Measurements from ENCODE around the gene HOXD11.

The HOXD11 gene

GRCh38 chr2:176088048-176088936 is 18.8 kb upstream of the HOXD11 start:
- no peaks in the 10 kb centered on the region for H3K9me3 ChIP-seq
- peak; percentile 57 for DNase-seq

GRCh38 chr2:176088937-176089842 is 17.9 kb upstream of the HOXD11 start:
- H3K9me3 ChIP-seq, result no peaks in the 10 kb centered on the region
- H3K27me3 ChIP-seq, result peaks cover 96% of the 10 kb centered on the region

More at GRCh38 chr2:176088048-176088936, 18.8 kb upstream of the HOXD11 start:
- TF ChIP-seq CTCF (IDR thresholded peaks at IDR 0.05; ENCODE audit: low read depth, low read length), result peak; percentile 57
- H3K4me1 ChIP-seq, result no peaks in the 10 kb centered on the region
- H3K27me3 ChIP-seq, result peaks cover 96% of the 10 kb centered on the region
- no peaks in the 10 kb centered on the region for H3K36me3 ChIP-seq
- peak overlapping the region; percentile 52 for H3K4me3 ChIP-seq (ENCODE audit: low read depth, low read length)

GRCh38 chr2:176089843-176090395 is 17.2 kb upstream of the HOXD11 start:
- no peak for TF ChIP-seq CTCF (IDR thresholded peaks at IDR 0.05; ENCODE audit: low read depth, low read length)
- Histone ChIP-seq H3K27me3 (peaks cover 98% of the 10 kb centered on the region), H3K4me3 (ENCODE audit: low read depth, low read length) (no peak overlapping the region), H3K9me3 (no peaks in the 10 kb centered on the region), H3K4me1 (peaks cover under 1% of the 10 kb centered on the region; the same call in 1 of the 2 replicates), H3K36me3 (no peaks in the 10 kb centered on the region)
- no peak for DNase-seq

More at GRCh38 chr2:176088937-176089842, 17.9 kb upstream of the HOXD11 start:
- Histone ChIP-seq H3K36me3 (no peaks in the 10 kb centered on the region), H3K4me3 (ENCODE audit: low read depth, low read length) (no peak overlapping the region), H3K4me1 (no peaks in the 10 kb centered on the region)
- no peak for DNase-seq
- TF ChIP-seq CTCF (IDR thresholded peaks at IDR 0.05; ENCODE audit: low read depth, low read length), result no peak

GRCh38 chr2:176090862-176091261 is 16.2 kb upstream of the HOXD11 start:
- no peak overlapping the region for H3K4me3 ChIP-seq (ENCODE audit: low read depth, low read length)
- peaks cover 3% of the 10 kb centered on the region; the same call in 1 of the 2 replicates for H3K4me1 ChIP-seq
- DNase-seq, result no peak
- H3K9me3 ChIP-seq, result no peaks in the 10 kb centered on the region
- no peak for TF ChIP-seq CTCF (IDR thresholded peaks at IDR 0.05; ENCODE audit: low read depth, low read length)
- no peaks in the 10 kb centered on the region for H3K36me3 ChIP-seq
- peaks cover 96% of the 10 kb centered on the region for H3K27me3 ChIP-seq

DNA sequence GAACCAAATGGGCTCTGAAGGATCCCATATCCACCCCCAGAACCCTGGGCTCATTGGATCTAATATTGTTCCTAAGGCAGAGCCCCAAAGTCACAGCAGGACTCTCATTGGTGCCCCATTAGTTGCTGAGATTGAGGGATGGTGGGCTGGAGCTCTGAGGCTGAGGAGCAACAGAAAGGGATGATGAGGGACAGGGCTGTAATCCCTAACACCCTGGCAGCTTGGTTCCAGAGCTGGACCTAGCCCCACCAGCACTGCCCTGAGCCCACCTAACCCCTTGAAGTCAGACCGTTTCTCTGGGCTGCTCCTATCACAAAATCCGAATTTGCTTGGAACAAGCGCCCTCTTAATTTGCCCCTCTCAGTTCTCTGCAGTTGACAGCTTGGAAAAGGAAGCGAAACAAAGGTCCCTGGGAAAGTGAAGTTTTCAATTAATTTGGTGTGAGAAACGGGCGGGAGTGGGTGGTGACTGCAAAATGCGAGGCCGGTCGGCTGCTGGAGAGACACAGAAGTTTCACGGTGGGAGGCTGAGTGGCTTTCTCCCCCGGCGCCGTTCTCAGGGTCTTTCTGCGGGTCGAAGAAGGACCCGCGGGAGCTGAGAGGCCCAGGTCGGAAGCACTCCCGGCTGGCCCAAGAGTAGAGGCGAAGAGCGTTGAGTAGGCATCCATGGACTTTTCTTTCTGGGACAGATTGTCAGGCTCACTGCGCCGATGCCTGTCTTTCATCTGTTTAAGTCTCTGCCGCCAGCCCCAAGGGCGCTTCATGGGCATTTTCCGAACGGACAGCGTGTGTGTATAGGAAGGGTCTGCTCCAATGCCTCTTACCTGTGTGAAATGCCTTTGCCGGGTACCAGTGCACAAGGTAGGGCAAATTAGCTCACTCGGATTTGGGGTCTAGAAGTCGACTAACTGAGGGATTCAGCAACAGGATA is 15.5 kb upstream of the HOXD11 start:
- peaks cover 96% of the 10 kb centered on the region for H3K27me3 ChIP-seq
- peaks cover 3% of the 10 kb centered on the region; the same call in 1 of the 2 replicates for H3K4me1 ChIP-seq
- H3K36me3 ChIP-seq, result no peaks in the 10 kb centered on the region
- DNase-seq, result no peak
- no peaks in the 10 kb centered on the region for H3K9me3 ChIP-seq
- peak overlapping the region; percentile 24 for H3K4me3 ChIP-seq (ENCODE audit: low read depth, low read length)
- no peak for TF ChIP-seq CTCF (IDR thresholded peaks at IDR 0.05; ENCODE audit: low read depth, low read length)

Measured in BE2C (cell line).